Activated naive CD4-positive, alpha-beta T cell (primary cell): ENCODE measurements around the gene PXN.

ENCODE experiments used
- DNase-seq, 4 experiments: peaks; one replicate each; lab custom pipeline; 2025; lab: John Stamatoyannopoulos, UW

PXN gene

DNA sequence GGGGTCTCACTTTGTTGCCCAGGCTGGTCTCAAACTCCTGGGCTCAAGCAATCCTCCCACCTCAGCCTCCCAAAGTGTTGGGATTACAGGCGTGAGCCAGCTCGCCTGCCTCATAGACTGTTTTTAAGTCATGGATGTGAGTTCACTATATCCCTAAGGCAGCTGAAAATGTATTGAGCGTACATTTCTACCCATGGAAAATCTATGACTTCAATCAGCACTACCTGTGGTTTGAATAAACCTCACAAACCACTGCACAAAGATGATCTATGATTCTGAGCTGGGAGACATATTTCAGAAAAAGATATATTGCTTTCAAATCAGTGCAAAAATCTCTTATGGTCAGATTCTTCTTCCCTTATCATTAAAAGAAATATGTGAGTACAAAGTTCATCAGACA, 93.5 kb downstream of the PXN start:
- no peak for DNase-seq

DNA sequence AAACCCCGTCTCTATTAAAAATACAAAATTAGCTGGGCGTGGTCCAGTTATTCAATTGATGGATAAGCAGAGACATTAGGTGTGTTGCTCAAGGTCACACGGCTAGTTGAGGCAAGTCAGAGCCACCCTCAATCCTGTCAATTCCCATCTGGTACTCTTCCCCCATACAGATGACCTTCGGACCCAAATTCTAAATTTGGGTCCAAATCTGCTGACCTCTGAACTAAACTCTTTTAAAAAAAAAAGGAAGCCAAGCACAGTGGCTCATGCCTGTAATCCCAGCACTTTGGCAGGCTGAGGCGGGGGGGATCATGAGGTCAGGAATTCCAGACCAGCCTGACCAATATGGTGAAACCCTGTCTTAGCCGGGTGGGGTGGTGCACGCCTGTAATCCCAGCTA, 94.9 kb downstream of the PXN start:
- DNase-seq = no peak

DNA sequence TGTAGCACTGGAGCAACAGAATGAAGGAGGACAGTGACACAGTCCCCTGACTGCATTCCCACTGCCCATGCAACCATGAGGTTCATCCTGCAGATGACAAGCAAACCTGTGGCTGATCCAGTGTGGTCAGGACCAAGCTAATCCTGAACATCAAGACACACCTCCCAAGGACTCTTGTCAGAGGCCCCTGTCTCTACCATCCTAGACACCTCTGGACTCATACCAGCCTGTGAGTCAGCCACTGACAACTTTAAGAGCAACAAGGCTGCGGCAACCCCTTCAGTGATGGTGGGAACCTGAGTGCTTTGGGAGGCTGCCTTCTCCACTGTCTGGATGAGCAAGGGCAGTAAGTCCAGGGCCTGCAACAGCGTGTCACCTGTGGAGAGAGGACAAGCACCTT, 95.6 kb downstream of the PXN start:
- DNase-seq = no peak

DNA sequence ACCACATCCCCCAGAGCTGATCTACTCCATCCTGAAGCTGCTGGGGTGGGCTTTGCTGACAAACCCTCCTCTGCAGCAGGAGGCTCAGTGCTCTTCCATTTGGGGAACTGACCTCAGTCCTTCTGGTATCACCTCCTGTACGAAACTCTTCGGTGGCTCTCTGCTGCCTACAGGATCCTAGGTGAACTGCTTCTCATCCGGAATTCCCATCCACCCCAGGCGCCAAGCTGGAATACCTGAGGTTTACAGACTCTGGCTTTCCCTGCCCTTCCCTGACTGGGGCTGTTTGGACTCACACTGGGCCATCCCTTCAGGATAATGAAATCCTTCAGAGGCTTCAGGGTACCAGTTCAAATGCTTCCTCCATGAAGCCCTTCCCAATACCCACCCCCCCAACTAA, 97.2 kb downstream of the PXN start:
- DNase-seq = no peak

DNA sequence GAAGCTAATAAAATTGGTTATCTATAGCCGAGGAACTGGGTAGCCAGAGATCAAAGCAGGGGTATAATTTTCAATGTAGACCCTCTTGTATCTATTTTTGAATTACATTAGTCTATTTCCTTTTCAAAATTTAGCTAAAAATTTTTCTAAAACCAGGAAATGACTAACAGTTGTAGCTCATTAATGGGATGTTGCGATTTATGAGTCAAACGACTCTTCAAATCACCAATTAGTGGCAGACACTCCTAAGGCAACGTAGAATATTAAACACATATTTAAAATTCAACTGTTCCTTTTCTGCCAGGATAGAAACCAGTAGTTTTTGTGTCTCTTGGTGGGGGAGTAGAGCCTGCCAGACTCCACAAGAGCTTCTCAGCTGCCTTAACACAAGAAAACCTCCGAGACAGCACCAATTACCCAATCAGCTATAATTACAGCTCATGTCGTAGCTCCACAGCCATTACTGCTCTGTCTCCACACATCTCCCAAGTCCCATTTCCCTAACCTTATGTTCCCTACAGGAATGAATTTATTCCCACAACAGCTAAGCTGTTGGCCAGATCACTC, 97.9 kb downstream of the PXN start:
- DNase-seq = no peak

DNA sequence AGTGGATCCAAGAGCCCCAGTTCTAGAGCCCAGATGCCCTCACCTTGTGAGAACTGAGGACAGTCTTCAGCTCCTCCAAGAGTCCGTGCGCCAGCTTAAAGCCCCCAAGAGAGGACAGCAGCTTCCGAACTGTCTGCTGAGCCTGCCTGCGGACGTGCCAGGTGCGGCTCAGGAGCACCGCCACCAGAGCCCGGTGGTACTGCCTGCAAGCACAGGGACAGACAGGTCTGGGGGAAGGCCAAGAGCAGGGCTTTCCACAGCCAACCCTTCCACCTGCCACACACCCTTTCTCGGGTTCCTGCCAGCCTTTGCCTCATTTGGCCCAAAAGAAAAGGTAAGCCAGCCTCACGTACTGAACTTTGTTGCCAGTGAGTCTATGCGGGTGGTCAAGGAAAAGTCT, 101.2 kb downstream of the PXN start:
- no peak for DNase-seq

DNA sequence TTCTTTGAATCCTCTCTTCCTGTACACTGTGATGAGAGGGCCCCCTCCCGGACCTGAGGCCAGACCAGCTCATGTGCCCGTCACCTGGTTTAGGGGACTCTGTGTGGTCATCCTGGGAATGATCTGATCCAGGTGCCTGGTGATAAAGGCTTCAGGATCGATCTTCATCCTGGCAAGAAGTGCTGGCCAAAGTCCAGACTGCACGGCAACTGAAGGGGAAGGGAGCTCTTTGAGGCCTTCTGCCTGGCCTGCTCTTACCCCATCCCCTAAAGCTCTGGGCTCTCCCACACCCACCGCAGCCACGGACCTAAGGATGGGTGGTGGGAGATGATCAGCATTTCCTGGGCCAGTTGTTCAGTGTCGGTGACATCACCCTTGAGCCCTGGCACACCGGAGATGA, 102.8 kb downstream of the PXN start:
- no peak for DNase-seq

DNA sequence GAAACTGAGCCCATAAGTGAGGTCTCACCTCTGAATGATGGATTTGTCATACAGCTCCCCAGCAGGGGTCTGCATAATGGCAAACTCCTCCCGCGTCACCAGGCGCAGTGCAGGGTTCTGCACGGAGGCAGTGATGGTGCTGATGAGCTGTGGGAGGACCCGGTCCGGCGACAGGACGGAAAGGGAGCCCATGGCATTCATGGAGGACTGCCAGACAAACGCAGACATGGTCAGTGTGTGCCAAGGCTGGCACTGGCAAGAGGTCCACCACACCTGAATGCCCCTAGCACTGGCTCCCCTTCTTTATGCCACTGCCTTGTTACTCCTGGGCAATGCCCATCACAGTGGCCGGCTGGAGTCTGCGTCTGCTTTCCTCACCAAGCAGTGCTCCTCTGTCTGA, 103.7 kb downstream of the PXN start:
- DNase-seq = no peak
